Measurements from ENCODE around the gene HSPA4L.

- no peak for TF ChIP-seq ZBTB21 (CRISPR knock-in tag; IDR thresholded peaks at IDR 0.05; ENCODE audit: borderline replicate concordance)
- TF ChIP-seq CTCF (IDR thresholded peaks at IDR 0.05), result no peak
- TF ChIP-seq NR2C2 (CRISPR knock-in tag; IDR thresholded peaks at IDR 0.05), result no peak
- no peak for TF ChIP-seq TEAD1 (CRISPR knock-in tag; IDR thresholded peaks at IDR 0.05)
- TF ChIP-seq E2F1 (CRISPR knock-in tag; IDR thresholded peaks at IDR 0.05), result no peak
- TF ChIP-seq ESRRA (CRISPR knock-in tag; IDR thresholded peaks at IDR 0.05; ENCODE audit: borderline replicate concordance), result no peak
These were observed 40.9 kb upstream of the HSPA4L start for GRCh38 chr4:127741247-127741646.
